ENCODE results near the gene CNN2. TPM values are rescaled to one million over a fixed set of nuclear protein-coding genes. Genes with fewer than 3 reads are reported as not detected.
A peak's percentile ranks its signal among the peaks of the same experiment; 100 is the strongest.

The CNN2 gene
- total RNA-seq, 3 donors from 2014 or later (not counting 1 experiment from before 2014, with no cell fraction given), result 163 to 276 (median 179) TPM

DNA sequence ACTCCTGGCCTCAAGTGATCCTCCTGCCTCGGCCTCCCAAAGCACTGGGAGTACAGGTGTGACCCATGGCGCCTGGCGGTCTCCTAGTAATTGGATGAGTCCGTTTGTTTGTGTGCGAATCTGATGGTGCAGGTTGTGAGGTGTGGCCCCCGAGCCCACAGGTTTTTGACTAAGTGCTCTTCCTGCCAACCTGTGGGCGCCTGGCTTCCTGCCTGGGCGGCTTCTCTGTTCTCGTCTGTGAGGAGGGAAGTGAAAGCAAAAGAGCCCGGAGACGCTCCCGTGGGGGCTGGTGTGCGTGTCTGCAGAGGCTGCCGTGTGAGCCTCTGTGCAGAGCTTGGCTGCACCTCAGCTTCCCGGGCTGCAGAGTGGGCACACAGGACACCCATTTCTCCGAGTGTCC lies 50.5 kb downstream of the CNN2 start:
- Mint-ChIP-seq H3K27me3 (ENCODE audit: low read depth in 2 of 2) (no peaks in the 10 kb centered on the region), H3K4me3 (peak overlapping the region; percentile 74), H3K4me1 (peaks cover 26 to 38% of the 10 kb centered on the region in 2 donors), H3K9me3 (no peaks in the 10 kb centered on the region), H3K36me3 (peaks cover 7% of the 10 kb centered on the region), H3K27ac (peak overlapping the region; percentile 93 to 95)
- Histone ChIP-seq H3K36me3 (ENCODE audit: control insufficient read depth, insufficient read depth, low read length) (peaks cover 79% of the 10 kb centered on the region), H3K4me3 (ENCODE audit: low read length) (peak overlapping the region; percentile 5), H3K9me3 (ENCODE audit: control insufficient read depth, insufficient read depth, low read length) (no peaks in the 10 kb centered on the region), H3K27me3 (ENCODE audit: control insufficient read depth, insufficient read depth, low read length) (no peaks in the 10 kb centered on the region), H3K27ac (ENCODE audit: low read length) (peak overlapping the region; percentile 94), H3K4me1 (ENCODE audit: control insufficient read depth, insufficient read depth, low read length) (peaks cover 98% of the 10 kb centered on the region)
- TF ChIP-seq, protein P1, sequence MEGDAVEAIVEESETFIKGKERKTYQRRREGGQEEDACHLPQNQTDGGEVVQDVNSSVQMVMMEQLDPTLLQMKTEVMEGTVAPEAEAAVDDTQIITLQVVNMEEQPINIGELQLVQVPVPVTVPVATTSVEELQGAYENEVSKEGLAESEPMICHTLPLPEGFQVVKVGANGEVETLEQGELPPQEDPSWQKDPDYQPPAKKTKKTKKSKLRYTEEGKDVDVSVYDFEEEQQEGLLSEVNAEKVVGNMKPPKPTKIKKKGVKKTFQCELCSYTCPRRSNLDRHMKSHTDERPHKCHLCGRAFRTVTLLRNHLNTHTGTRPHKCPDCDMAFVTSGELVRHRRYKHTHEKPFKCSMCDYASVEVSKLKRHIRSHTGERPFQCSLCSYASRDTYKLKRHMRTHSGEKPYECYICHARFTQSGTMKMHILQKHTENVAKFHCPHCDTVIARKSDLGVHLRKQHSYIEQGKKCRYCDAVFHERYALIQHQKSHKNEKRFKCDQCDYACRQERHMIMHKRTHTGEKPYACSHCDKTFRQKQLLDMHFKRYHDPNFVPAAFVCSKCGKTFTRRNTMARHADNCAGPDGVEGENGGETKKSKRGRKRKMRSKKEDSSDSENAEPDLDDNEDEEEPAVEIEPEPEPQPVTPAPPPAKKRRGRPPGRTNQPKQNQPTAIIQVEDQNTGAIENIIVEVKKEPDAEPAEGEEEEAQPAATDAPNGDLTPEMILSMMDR (IDR thresholded peaks at IDR 0.05), result no peak
- intact Hi-C loops (cut with micrococcal nuclease), result loop anchor here (1.0 to 2.0 kb wide), 3 partner anchors 10 to 16 kb away; partner anchors contain the start of gene ARHGAP45
- WGBS (ENCODE audit: insufficient coverage), result under 1% methylated on average over 16 of the region's 16 CpGs
- DNase-seq (peak; percentile 80 to 97), ATAC-seq (peak; percentile 83 to 88 (median 84))

DNA sequence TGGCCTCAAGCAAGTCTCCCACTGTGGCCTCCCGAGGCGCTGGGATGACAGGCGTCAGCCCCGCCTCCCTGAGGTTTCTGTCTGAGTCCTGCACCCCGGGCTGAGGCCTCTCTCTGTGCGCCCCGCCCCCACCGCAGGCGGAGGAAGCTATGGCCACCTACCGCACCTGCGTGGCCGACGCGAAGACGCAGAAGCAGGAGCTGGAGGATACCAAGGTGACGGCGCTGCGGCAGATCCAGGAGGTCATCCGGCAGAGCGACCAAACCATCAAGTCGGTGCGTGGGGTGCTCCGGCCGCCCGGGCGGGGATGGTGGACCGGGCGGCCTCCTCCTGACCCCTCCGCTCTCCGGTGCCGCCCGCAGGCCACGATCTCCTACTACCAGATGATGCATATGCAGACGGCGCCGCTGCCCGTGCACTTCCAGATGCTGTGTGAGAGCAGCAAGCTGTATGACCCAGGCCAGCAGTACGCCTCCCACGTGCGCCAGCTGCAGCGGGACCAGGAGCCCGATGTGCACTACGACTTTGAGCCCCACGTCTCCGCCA lies 53.2 kb downstream of the CNN2 start:
- intact Hi-C loops (cut with micrococcal nuclease), result no loop called here
- peak overlapping the region in 1 of 2 donors; percentile 38 for H3K27ac Mint-ChIP-seq
- no peaks in the 10 kb centered on the region for H3K9me3 Mint-ChIP-seq
- H3K4me3 ChIP-seq (ENCODE audit: low read length), result no peak overlapping the region
- peaks cover 76% of the 10 kb centered on the region for H3K4me1 ChIP-seq (ENCODE audit: control insufficient read depth, insufficient read depth, low read length)
- H3K27ac ChIP-seq (ENCODE audit: low read length), result peak overlapping the region; percentile 49
- no peaks in the 10 kb centered on the region for H3K27me3 Mint-ChIP-seq (ENCODE audit: low read depth in 2 of 2)
- TF ChIP-seq, protein P1 (IDR thresholded peaks at IDR 0.05), result no peak
- peak in 1 of 2 donors; percentile 74 for DNase-seq
- peaks cover 16 to 19% of the 10 kb centered on the region in 2 donors for H3K4me1 Mint-ChIP-seq
- H3K4me3 Mint-ChIP-seq, result no peak overlapping the region
- H3K9me3 ChIP-seq (ENCODE audit: control insufficient read depth, insufficient read depth, low read length), result no peaks in the 10 kb centered on the region
- H3K27me3 ChIP-seq (ENCODE audit: control insufficient read depth, insufficient read depth, low read length), result no peaks in the 10 kb centered on the region
- 82% methylated on average over 45 of the region's 45 CpGs for WGBS (ENCODE audit: insufficient coverage)
- peaks cover 79% of the 10 kb centered on the region for H3K36me3 ChIP-seq (ENCODE audit: control insufficient read depth, insufficient read depth, low read length)
- ATAC-seq, result no peak
- peaks cover 7% of the 10 kb centered on the region for H3K36me3 Mint-ChIP-seq

DNA sequence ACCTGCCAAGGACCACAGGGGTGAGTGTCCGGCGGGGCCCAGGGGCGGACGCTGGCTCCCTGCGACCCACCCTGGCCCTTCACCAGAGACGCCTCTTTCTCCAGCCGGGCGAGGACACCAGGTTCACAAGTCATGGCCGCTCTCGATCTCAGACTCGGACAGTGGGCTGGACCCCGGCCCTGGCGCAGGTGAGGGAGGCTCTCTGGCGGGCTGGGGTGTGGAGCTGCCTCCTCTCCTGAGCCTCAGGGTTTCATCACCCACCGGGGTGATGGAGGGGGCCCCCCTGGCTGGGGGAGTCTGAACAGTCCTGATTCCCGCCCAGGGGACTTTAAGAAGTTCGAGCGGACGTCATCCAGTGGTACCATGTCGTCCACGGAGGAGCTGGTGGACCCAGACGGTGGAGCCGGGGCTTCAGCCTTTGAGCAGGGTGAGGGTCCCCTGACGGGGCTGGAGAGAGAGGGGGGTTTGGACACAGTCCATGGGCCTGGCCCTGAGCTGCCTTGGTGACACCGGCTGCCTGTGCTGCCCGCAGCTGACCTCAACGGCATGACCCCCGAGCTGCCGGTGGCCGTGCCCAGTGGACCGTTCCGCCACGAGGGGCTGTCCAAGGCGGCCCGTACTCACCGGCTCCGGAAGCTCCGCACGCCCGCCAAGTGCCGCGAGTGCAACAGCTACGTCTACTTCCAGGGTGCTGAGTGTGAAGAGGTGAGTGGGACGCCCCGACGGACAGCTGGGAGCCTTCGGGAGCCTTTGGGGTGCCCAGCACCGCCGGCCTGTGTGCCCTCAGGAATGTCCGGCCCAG lies 54.2 kb downstream of the CNN2 start:
- intact Hi-C loops (cut with micrococcal nuclease), result no loop called here
- TF ChIP-seq, protein P1 (IDR thresholded peaks at IDR 0.05), result no peak
- DNase-seq (peak in 1 of 2 donors; percentile 38), ATAC-seq (no peak)
- WGBS (ENCODE audit: insufficient coverage), result 96% methylated on average over 50 of the region's 50 CpGs
- Mint-ChIP-seq H3K27ac (peak overlapping the region in 1 of 2 donors; percentile 57), H3K4me1 (peaks cover 18 to 25% of the 10 kb centered on the region in 2 donors), H3K36me3 (peaks cover 5% of the 10 kb centered on the region), H3K9me3 (no peaks in the 10 kb centered on the region), H3K4me3 (no peak overlapping the region), H3K27me3 (ENCODE audit: low read depth in 2 of 2) (no peaks in the 10 kb centered on the region)
- Histone ChIP-seq H3K4me1 (ENCODE audit: control insufficient read depth, insufficient read depth, low read length) (peaks cover 72% of the 10 kb centered on the region), H3K36me3 (ENCODE audit: control insufficient read depth, insufficient read depth, low read length) (peaks cover 80% of the 10 kb centered on the region), H3K4me3 (ENCODE audit: low read length) (no peak overlapping the region), H3K9me3 (ENCODE audit: control insufficient read depth, insufficient read depth, low read length) (no peaks in the 10 kb centered on the region), H3K27ac (ENCODE audit: low read length) (no peak overlapping the region), H3K27me3 (ENCODE audit: control insufficient read depth, insufficient read depth, low read length) (no peaks in the 10 kb centered on the region)

All from natural killer cell (primary cell).